Breast epithelium (tissue), 4 donors: Measurements from ENCODE around the gene VASP. TPM values are rescaled to one million over a fixed set of nuclear protein-coding genes. Genes with fewer than 3 reads are reported as not detected.

ENCODE experiments used
- DNase-seq, 2 donors: peaks; one replicate each; pipeline ENCODE4 v3.0.0-alpha.2; 2019; ENCODE audit warnings: low spot score in 2 of 2
- H3K27ac ChIP-seq, 2 donors: fragments of 200-600 bp; sonication (generic) in 1 of 2; one replicate each; pipeline ENCODE4 v1.5.1; 2016 to 2019; ENCODE audit warnings: mild to moderate bottlenecking in 1 of 2
- H3K27me3 ChIP-seq, 2 donors: fragments of 200-600 bp; sonication (generic) in 1 of 2; one replicate each; pipeline versions ENCODE4 v1.5.1 to v1.6.0; 2017 to 2019; ENCODE audit warnings: control low read depth in 1 of 2, mild to moderate bottlenecking in 1 of 2
- H3K36me3 ChIP-seq: fragments of 200-600 bp; one replicate; pipeline ENCODE4 v1.5.1; 2019
- H3K4me1 ChIP-seq, 2 donors: fragments of 200-600 bp; sonication (generic); one replicate each; pipeline ENCODE4 v1.5.1; 2016 to 2019; ENCODE audit warnings: control low read depth in 1 of 2
- H3K4me3 ChIP-seq, 3 donors: fragments of 200-600 bp; sonication (generic); 1 replicate in 2 of 3; 2 replicates in 1 of 3; pipeline ENCODE4 v1.5.1; 2016 to 2019; ENCODE audit warnings: mild to moderate bottlenecking in 3 of 3, moderate library complexity in 2 of 3
- H3K9me3 ChIP-seq, 2 donors: fragments of 200-600 bp; sonication (generic) in 1 of 2; one replicate each; pipeline ENCODE4 v1.5.1; 2016 to 2019; ENCODE audit warnings: control low read depth in 1 of 2
- POLR2A ChIP-seq: fragments of 450-650 bp; IDR thresholded peaks from one replicate; pipeline ENCODE4 v1.6.1; 2016; ENCODE audit warnings: antibody characterized with exemption, mild to moderate bottlenecking, moderate library complexity
- POLR2AphosphoS5 ChIP-seq, 3 donors: sonication (generic); formaldehyde crosslinking; IDR thresholded peaks; one replicate each; pipeline ENCODE4 v1.6.1; 2017; ENCODE audit warnings: antibody characterized with exemption in 3 of 3
- intact Hi-C: fragments of 100-400 bp; cut with DNase I; formaldehyde crosslinking; loops from one replicate; pipeline ENCODE4 v1.15.1; 2023; ENCODE audit warnings: low total_unique reads
- total RNA-seq, 3 donors: library from RNA; depleted of rRNA; stranded (reverse); fragments of >200 nt; gene quantifications; one replicate each; pipeline ENCODE4 v1.1.0, GENCODE V29; 2016
- TF ChIP-seq, protein P1 (sequence below), 3 donors: fragments of 450-650 bp; IDR thresholded peaks; one replicate each; pipeline ENCODE4 v1.5.1; 2016 to 2017; ENCODE audit warnings: antibody characterized with exemption in 3 of 3, mild to moderate bottlenecking in 3 of 3, moderate library complexity in 3 of 3

VASP gene
- total RNA-seq, 3 donors from 2014 or later, result 31.8 to 61.6 (median 52.2) TPM

DNA sequence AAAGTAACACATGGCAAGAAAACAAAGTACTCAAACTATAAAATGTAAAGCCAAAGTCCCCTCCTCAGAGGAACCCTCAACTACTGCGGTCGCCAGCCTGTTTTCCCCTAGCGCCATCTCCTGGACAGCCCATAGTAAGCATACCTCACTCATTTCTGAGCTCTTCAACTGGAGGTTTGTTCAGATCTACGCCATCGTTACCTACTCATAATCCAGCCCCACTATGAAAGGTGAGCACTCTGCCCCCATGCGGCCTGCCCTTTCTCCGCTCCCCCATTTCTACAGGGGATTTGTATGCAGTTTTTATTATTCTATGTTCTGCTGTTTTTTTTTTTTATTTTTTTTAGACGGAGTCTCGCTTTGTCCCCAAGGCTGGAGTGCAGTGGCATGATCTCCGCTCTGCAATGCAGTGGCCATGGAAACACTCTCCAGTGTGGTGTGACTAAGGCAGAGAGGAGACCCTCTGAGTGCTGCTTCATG lies 51.2 kb downstream of the VASP start:
- no peak for DNase-seq

DNA sequence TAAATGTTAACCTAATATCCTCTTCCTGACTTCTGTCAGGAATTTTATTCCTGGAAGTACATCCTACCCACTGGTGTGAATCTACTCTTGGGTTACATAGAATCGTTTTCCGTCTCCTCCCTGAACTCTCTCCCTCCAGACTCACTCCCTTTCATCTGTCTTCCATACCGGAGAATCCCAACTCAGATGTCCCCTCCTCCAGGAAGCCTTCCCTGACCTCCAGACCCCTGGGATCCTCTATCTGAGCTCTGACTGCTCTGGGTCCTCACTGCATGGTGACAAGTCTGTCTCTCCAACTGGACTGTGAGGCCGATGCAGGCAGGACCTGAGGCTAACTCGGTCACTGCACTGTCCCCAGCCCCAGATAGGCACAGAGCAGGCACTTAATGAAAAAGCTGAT lies 52.8 kb downstream of the VASP start:
- Histone ChIP-seq H3K4me3 (no peak overlapping the region), H3K36me3 (no peaks in the 10 kb centered on the region), H3K27me3 (no peaks in the 10 kb centered on the region), H3K9me3 (no peaks in the 10 kb centered on the region), H3K27ac (no peak overlapping the region), H3K4me1 (no peaks in the 10 kb centered on the region)
- DNase-seq, result no peak
- intact Hi-C loops, result no loop called here
- TF ChIP-seq POLR2AphosphoS5 (IDR thresholded peaks at IDR 0.05) (no peak), POLR2A (no peak)
- TF ChIP-seq, protein P1, sequence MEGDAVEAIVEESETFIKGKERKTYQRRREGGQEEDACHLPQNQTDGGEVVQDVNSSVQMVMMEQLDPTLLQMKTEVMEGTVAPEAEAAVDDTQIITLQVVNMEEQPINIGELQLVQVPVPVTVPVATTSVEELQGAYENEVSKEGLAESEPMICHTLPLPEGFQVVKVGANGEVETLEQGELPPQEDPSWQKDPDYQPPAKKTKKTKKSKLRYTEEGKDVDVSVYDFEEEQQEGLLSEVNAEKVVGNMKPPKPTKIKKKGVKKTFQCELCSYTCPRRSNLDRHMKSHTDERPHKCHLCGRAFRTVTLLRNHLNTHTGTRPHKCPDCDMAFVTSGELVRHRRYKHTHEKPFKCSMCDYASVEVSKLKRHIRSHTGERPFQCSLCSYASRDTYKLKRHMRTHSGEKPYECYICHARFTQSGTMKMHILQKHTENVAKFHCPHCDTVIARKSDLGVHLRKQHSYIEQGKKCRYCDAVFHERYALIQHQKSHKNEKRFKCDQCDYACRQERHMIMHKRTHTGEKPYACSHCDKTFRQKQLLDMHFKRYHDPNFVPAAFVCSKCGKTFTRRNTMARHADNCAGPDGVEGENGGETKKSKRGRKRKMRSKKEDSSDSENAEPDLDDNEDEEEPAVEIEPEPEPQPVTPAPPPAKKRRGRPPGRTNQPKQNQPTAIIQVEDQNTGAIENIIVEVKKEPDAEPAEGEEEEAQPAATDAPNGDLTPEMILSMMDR (IDR thresholded peaks at IDR 0.05), result no peak

More for the DNA sequence above, 51.2 kb downstream of the VASP start:
- no peak overlapping the region for H3K4me3 ChIP-seq
- H3K27me3 ChIP-seq, result no peaks in the 10 kb centered on the region
- no peaks in the 10 kb centered on the region for H3K36me3 ChIP-seq
- no peaks in the 10 kb centered on the region for H3K9me3 ChIP-seq
- intact Hi-C loops, result no loop called here
- TF ChIP-seq, protein P1 (IDR thresholded peaks at IDR 0.05), result peak; percentile 36 to 62 (median 49)
- TF ChIP-seq POLR2A, result no peak
- no peaks in the 10 kb centered on the region for H3K4me1 ChIP-seq
- H3K27ac ChIP-seq, result no peak overlapping the region

DNA sequence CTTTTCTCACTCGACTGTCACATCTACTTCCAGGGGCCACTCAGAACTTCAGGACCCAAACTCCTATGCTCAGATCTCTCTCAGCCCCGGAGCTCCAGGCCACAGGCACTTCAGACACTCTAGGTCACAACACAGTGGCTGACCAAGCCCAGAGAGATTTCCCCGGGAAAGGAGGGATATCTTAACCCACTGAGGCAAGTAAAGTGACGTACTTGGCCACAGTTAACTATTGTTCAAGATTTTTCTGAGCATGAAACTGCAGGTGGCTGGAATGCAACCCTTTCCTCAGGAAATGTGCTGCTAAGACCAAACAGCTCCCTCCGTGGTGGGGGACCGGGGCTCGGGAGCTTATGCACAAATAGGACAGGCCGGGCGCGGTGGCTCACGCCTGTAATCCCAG lies 53.4 kb downstream of the VASP start:
- no peaks in the 10 kb centered on the region for H3K4me1 ChIP-seq
- no peak overlapping the region for H3K27ac ChIP-seq
- no peak for TF ChIP-seq POLR2A
- TF ChIP-seq, protein P1 (IDR thresholded peaks at IDR 0.05), result no peak
- no peak for TF ChIP-seq POLR2AphosphoS5 (IDR thresholded peaks at IDR 0.05)
- intact Hi-C loops, result no loop called here
- DNase-seq, result no peak
- H3K4me3 ChIP-seq, result no peak overlapping the region
- no peaks in the 10 kb centered on the region for H3K9me3 ChIP-seq
- H3K36me3 ChIP-seq, result no peaks in the 10 kb centered on the region
- H3K27me3 ChIP-seq, result no peaks in the 10 kb centered on the region

DNA sequence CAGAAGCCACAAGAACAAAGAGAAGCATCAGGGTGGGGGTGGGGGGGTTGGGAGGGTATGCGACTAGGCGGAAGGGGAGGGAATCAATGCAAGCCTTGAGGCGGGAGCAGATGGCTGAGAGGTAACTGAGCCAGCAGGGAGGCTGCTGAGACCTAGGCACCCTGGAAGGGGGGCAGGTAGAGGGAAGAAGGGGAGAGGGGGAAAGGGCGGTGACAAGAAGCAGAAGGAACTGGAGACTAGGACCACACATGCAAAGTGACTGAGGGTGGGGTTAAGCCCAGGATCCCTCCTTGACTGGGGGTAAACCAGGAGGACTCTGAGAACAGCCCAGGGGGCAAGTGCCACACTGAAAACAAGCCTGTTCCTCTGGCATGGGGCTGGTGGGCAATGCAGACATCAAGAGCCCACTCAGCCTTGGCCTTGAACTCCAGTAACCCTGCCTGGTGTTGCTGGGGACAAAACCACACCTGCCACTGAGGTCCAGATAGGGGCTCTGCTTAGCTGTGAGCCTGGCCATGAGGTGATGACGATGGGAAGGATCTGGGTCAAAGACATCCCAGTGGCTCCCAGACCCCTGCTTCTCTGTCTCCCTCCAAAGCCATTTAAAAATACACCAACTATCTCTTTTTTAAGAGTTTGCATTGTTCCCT lies 57.0 kb downstream of the VASP start:
- DNase-seq, result no peak
- Histone ChIP-seq H3K36me3 (no peaks in the 10 kb centered on the region), H3K27me3 (no peaks in the 10 kb centered on the region), H3K4me3 (no peak overlapping the region), H3K4me1 (no peaks in the 10 kb centered on the region), H3K27ac (no peak overlapping the region), H3K9me3 (no peaks in the 10 kb centered on the region)
- no peak for TF ChIP-seq POLR2AphosphoS5 (IDR thresholded peaks at IDR 0.05)
- TF ChIP-seq, protein P1 (IDR thresholded peaks at IDR 0.05), result no peak
- no peak for TF ChIP-seq POLR2A
- intact Hi-C loops, result no loop called here

DNA sequence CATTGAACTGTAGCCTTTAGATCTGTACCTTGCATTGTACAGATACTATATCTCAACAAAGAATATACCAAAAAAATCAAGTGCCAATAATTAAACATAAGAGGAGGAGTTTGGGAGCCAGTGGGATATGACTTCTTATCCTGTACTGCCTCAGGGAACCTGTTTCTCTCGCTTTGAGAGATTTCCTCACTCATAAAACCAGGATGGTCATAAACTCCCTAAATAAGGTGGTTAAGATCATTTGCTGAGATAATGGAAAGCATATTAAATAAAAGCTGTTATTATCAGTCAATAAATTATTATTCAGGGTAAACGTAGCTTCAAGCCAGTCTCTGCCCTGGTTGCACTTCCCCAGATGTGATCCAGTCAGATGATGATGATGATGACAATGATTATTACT lies 60.3 kb downstream of the VASP start:
- no peaks in the 10 kb centered on the region for H3K36me3 ChIP-seq
- H3K27ac ChIP-seq, result no peak overlapping the region
- intact Hi-C loops, result no loop called here
- H3K9me3 ChIP-seq, result no peaks in the 10 kb centered on the region
- TF ChIP-seq, protein P1 (IDR thresholded peaks at IDR 0.05), result no peak
- no peak for TF ChIP-seq POLR2A
- no peak for TF ChIP-seq POLR2AphosphoS5 (IDR thresholded peaks at IDR 0.05)
- no peak for DNase-seq
- no peak overlapping the region for H3K4me3 ChIP-seq
- no peaks in the 10 kb centered on the region for H3K4me1 ChIP-seq
- no peaks in the 10 kb centered on the region for H3K27me3 ChIP-seq
